ENCODE measurements around the gene GDAP1L1.
A peak's percentile ranks its signal among the peaks of the same experiment; 100 is the strongest.
"Not testable (repeated sequence)": the region's sequence is repeated elsewhere in the genome, so short reads cannot be mapped to it uniquely, and the experiment has no call there.

Gene GDAP1L1

GRCh38 chr20:44302026-44302669 is 55.0 kb downstream of the GDAP1L1 start:
- no peak for DNase-seq (ENCODE audit: low read depth in 2 of 2)

GRCh38 chr20:44302736-44303135 is 55.6 kb downstream of the GDAP1L1 start:
- DNase-seq (ENCODE audit: low read depth in 2 of 2): no peak

GRCh38 chr20:44304383-44304782 is 57.3 kb downstream of the GDAP1L1 start:
- DNase-seq (ENCODE audit: low read depth in 2 of 2): no peak

GRCh38 chr20:44306927-44307326 is 59.8 kb downstream of the GDAP1L1 start:
- DNase-seq (ENCODE audit: low read depth in 2 of 2): no peak

- no peak for DNase-seq (ENCODE audit: low read depth in 2 of 2)
Measured at GRCh38 chr20:44309763-44310663, 62.9 kb downstream of the GDAP1L1 start.

- peak; percentile 96 to 97 for DNase-seq (ENCODE audit: low read depth in 2 of 2)
Measured at GRCh38 chr20:44310664-44311639, 63.8 kb downstream of the GDAP1L1 start, which contains the start of gene FITM2. TSS of gene FITM2 (minus strand) at chr20:44311202. CDS start at chr20:44311148, 54 bp downstream.

GRCh38 chr20:44314870-44315269 is 67.8 kb downstream of the GDAP1L1 start:
- no peak for DNase-seq (ENCODE audit: low read depth in 2 of 2)

GRCh38 chr20:44319839-44320422 is 72.8 kb downstream of the GDAP1L1 start:
- DNase-seq (ENCODE audit: low read depth in 2 of 2): no peak

GRCh38 chr20:44324343-44324742 is 77.2 kb downstream of the GDAP1L1 start:
- no peak for DNase-seq (ENCODE audit: low read depth in 2 of 2)

- DNase-seq (ENCODE audit: low read depth in 2 of 2): no peak
Measured at GRCh38 chr20:44326391-44327159, 79.5 kb downstream of the GDAP1L1 start.

- DNase-seq (ENCODE audit: low read depth in 2 of 2): not testable (repeated sequence)
Measured at GRCh38 chr20:44327748-44328147, 80.6 kb downstream of the GDAP1L1 start.

- no peak for DNase-seq (ENCODE audit: low read depth in 2 of 2)
Measured at GRCh38 chr20:44328428-44328827, 81.3 kb downstream of the GDAP1L1 start.
